Gastrocnemius medialis (tissue), 4 donors: ENCODE results near the gene KPTN.

Experiments used
- CTCF ChIP-seq, 5 experiments: fragments of 450-650 bp in 3 of 5; fragments of 200-600 bp in 2 of 5; sonication (generic) in 2 of 5; IDR thresholded peaks in 4 of 5; conservative IDR thresholded peaks in 1 of 5; 1 replicate in 4 of 5; 2 replicates in 1 of 5; pipeline ENCODE4 v1.5.1; 2016 to 2019; ENCODE audit warnings: antibody characterized with exemption in 5 of 5, mild to moderate bottlenecking in 3 of 5, moderate library complexity in 3 of 5
- POLR2A ChIP-seq, 2 donors: fragments of 450-650 bp; IDR thresholded peaks; one replicate each; pipeline ENCODE4 v1.6.1; 2017; ENCODE audit warnings: antibody characterized with exemption in 2 of 2, mild to moderate bottlenecking in 2 of 2, moderate library complexity in 2 of 2

GRCh38 chr19:47459477-47459876, 24.5 kb downstream of the KPTN start:
- TF ChIP-seq CTCF (IDR thresholded peaks at IDR 0.05 in 4 of 5, conservative IDR thresholded peaks at IDR 0.05 in 1 of 5) (no peak), POLR2A (IDR thresholded peaks at IDR 0.05) (no peak)
